HG03066 (cell line): Measurements from ENCODE around the gene ZNG1F.
"Not testable (repeated sequence)": the region's sequence is repeated elsewhere in the genome, so short reads cannot be mapped to it uniquely, and the experiment has no call there.

Experiments
- ATAC-seq: cut with Tn5 transposase; IDR thresholded peaks from one replicate; pipeline ENCODE4 v1.9.1; 2021; ENCODE audit warnings: low read depth; ENCODE audit not compliant: unreplicated experiment

ZNG1F gene

DNA sequence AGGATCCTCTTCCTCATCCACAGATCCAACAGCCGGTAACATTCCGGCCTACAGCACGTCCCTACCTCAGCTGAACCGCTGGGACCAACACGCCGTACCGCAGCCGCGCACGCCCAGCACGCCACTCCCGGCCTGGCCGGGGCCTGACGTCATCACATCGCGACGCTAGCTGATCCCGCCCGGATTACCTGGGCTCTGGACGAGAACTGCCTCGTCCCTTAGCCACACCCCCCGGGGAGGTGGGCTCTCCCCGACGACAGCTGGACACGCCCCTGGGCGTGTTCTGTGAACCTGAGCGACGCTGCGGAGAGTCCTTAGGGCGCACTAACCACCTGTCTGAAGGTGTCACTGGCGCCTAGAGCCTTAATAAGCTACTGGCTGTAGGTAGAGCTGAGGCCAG, at the start of gene ZNG1F:
Gene ZNG1F, minus strand, starts transcription at position 101 of the 400 bp plus-strand sequence. Its CDS starts 59 bp downstream, at position 42.
- not testable (repeated sequence) for ATAC-seq

DNA sequence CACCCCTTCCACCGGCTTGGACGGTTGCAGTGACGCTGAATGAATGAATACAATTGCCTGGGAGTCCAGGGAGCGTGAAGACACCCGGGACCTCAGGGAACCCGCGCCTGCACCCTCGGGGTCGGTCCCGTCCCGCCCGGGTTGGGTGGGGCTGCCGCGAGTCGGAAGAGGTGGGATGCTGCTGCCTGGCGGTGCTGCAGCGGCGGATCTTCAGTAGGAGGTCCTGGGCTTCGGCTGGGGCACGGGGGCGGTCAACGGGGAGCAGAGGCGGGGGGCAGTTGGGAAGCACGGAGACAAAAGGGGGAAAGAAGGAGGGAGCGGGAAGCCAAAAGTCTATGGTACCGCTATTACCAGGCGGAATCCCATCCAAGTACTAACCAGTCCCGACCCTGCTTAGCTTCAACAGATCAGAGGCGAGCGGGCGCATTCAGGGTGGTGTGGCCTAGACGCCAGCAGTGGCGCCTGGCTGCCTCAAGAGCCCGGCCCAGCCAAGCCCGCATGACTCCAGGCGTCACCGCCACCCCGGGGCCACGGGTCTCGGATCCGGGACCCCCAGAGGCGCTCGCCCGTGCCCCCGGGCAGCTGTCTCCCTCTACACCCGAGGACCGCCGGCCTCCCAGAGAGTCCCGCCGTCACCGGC, 48.1 kb upstream of the ZNG1F start:
- not testable (repeated sequence) for ATAC-seq

DNA sequence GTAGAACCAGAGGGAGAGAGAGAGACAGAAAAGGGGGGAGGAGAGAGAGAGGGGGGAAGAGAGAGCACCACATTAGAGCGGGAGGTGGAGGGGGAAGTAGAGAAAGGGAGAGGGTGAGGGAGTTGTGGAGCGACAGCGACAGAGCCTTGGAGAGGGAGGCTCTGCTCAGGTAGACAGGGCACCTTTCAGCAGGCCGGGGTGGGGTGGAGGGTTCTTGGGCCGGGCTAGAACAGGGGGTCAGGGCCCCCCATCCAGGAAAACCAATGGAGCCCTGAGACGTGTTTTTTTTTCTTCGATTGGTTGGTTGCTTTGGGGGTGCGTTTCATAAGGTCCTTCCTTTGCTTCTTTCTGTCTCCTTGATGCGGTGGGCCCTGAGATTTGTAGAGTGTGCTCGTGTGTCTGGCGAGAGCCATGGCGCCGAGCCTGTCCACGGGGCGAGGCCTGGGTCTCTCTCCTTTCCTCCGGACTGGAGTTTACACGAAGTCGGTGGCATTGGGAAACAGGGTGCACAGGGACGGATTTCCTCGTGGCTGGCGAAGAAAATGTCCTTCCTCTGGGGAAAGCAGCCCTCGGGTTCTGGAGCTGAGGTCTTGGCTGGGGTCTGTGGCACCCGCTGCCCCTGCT, 47.5 kb upstream of the ZNG1F start:
- ATAC-seq: not testable (repeated sequence)

DNA sequence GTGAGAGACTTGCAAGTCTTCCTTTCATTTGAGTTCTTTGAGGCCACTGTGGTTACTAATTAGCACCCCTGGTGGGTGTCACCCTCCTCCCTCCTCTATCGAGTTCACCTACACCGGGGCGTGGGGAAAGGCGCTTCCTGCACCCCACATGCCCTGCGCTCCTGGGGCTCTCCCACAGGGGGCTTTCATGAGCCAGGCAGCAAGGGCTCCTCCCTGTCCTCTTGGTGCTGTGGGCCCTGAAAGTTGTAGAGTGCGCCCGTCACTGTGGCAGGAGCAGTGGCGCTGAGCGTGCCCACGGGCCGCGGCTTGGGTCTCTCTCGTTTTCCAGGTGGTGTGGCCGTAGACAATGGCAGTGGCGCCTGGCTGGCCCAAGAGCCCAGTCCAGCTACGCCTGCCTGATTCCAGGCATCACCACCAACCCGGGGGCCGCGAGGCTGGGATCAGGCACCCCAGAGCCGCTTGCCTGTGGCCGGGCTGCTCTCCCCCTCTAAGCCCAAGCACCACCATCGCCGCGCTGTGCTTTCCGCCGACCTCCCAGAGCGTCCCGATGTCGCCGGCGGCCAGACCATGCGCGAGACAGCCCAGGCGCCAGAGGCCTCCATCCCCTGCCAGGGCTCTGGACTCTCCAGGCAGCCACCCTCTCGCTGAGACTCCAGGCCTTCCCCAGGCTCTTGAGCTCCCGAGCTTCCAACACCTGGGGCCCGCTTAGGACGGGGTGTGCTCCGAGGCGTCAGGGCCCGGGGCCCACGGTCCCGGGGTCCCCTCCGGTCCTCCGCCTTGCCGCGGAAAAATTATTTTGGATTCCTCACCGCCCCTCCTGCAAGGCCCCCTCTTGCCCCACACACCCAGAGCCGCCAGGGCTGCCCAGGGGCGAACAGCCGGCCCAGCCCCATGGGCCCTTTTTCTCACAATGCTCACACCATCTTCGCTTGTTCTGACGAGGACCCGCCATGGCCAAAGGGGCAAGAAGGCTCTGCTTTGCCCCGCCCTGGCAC, 46.0 kb upstream of the ZNG1F start:
- peak; percentile 100 for ATAC-seq

DNA sequence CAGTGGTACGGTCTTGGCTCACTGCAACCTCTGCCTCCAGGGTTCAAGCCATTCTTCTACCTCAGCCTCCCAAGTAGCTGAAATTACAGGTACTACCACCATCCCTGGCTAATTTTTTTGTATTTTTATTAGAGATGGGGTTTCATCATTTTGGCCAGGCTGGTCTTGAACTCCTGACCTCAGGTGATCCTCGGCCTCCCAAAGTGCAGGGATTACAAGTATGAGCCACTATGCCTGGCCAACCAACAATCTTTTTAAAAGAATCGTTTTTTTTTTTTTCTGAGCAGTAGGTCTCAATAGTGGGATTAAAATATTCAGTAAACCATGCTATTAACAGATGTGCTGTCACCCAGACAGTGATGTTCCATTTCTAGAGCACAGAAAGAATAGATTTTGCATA, 45.1 kb upstream of the ZNG1F start:
- ATAC-seq: not testable (repeated sequence)

DNA sequence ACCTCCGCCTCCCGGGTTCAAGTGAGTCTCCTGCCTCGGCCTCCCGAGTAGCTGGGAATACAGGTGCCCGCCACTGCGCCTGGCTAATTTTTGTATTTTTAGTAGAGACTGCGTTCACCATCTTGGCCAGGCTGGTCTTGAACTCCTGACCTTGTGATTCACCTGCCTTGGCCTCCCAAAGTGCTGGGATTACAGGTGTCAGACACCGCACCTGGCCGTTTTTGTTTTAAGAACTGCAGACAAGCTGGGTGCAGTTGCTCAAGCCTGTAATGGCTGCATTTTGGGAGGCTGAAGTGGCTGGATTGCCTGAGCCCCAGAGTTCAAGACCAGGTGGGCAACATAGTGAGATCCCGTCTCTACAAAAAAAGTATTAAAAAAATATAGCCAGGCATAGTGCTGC, 43.2 kb upstream of the ZNG1F start:
- not testable (repeated sequence) for ATAC-seq

DNA sequence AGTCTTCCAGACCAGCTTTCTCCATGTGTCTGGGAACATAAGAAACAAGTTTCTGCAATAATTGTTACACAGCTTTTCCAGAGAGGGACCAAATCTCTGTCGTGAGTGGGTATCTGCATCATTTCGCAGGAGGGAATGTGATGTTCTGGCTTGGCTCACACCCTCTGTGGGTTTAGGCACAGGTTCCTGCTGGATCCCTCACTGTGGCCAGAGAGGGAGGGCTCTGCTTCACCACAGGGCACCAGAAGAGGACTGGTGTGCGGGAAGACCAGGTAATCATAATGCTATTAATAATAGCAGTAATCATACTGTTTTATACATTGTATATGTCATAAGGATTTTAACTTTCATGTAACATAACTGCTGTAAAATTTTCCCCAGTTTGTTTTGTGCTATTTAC, 41.3 kb upstream of the ZNG1F start:
- ATAC-seq: not testable (repeated sequence)

DNA sequence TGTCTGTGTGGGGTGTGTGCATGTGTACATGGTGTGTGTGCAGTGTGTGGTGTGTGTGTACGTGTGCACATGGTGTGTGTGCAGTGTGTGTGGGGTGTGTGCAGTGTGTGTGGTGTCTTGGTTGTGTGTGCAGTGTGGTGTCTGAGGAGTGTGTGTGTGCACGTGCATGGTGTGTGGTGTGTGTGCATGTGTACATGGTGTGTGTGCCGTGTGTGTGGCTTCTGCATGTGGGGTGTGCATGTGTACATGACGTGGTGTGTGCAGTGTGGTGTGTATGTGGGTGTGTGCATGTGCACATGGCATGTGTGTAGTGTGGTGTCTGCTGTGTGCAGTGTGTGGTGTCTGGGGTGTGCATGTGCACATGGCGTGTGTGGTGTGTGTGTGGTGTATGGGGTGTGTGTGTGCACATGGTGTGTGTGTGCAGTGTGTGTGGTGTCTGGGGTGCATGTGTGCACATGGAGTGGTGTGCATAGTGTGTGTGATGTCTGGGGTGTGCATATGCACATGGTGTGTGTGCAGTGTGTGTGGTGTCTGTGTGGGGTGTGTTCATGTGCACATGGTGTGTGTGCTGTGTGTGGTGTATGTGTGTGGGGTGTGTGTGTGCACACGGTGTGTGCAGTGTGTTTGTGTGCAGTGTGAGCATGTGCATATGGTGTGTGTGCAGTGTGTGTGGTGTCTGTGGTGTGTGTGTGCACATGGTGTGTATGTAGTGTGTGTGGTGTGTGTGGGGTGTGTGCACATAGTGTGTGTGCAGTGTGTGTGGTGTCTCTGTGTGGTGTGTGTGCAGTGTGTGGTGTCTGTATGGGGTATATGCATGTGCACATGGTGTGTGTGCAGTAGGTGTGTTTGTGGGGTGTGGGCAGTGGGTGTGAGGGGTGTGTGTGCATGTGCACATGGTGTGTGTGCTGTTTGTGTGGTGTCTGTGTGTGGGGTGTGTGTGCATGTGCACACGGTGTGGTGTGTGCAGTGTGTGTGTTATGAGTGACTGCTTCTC, 40.6 kb upstream of the ZNG1F start:
- ATAC-seq: no peak

DNA sequence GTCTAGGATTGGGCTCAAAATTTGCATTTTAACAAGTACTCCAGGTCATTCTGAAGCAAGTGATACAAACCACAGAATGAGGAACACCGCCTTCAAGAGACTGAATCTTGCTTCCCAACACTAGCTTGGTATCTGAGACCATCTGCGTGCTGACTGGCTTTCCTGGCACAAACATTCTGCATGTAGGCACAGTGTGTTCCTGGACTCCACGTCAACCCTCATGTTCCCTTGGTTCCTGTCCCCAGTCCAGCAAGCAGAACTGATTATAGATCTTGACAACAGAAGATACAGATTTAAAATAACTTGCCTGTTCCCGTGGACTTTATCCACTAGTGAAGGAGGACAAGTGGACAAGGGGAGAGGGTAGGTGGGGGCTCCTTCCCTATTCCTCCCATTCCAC, 30.7 kb upstream of the ZNG1F start:
- not testable (repeated sequence) for ATAC-seq

DNA sequence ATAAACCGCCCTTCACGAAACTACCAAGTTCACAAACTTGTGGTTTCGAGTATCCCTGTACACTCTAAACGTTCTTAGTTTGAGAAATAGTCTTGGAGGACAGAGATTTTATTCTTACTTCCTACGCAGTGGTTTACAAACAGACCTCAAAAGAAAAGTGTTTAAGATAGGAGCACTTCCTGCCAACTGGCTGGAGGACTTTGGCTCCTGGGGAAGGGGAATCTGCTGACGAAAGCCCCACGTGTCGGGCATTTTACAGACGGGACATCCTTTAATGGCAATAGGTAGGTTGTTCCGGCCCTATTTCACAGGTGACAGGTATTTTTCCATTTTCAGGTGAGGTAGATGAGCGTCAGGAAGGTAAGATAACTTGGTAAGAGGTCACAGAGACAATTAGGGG, 678 bp downstream of the ZNG1F start:
- ATAC-seq: not testable (repeated sequence)

DNA sequence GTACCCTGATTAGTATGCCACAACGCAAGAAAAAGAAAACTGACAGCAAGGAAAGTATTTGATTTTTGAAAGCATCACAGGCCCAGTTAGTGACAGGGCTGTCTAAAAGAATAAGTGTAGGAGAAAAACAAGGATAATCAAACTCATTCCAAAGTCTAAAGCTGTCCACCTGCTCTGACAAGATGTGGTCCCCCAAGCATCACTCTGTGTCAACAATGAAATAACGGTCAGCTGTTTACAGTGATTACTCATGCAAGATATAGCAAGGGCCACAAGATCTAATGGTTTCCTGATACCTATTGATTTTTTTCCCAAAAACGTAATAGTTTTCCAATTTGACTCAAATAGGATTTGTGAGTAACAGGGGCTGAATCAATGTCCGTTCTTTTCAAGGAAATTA, 14.1 kb downstream of the ZNG1F start:
- not testable (repeated sequence) for ATAC-seq

DNA sequence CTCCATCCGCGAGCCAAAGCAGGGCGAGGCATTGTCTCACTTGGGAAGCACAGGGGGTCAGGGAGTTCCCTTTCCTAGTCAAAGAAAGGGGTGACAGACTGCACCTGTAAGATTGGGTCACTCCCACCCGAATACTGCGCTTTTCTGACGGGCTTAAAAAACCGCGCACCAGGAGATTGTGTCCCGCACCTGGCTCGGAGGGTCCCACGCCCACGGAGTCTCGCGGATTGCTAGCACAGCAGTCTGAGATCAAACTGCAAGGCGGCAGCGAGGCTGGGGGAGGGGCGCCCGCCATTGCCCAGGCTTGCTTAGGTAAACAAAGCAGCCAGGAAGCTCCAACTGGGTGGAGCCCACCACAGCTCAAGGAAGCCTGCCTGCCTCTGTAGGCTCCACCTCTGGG, 39.0 kb downstream of the ZNG1F start:
- not testable (repeated sequence) for ATAC-seq

DNA sequence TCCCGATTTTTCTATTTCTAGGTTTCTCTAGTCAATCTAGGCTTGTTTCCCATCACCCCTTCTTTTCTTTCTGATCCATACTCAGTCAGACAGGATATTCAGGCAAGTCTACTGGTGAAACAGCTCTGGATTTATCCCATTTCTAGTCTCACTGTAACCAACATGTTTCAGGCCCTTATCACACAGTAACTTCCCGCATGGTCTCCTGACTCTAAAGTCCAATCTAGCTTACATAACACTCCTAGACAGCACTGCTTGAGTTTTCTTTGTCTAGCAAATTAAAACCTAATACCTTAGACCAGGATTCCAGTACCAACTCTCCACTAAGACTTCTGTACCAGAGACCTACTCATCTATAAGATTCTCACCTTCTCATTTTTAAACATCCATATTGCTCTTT, 47.2 kb downstream of the ZNG1F start:
- not testable (repeated sequence) for ATAC-seq

DNA sequence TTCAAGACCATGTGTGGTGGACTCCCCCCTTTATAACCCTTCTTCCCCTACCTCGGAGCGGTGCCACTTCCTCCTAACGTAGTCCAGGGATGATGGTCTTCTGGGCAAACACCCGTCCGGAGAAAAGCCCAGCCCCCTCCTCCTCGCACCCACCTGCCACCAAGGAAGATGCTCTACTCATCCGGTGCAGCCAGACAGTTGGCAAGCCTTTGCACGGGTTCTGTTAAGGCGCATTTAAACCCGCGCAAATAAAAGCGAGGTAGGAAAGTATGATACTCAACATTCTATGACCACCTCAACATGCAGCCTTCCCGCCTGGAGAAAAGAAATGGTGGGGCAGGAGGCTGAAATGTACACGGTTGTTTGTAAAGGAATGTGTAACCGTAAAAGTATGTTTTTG, 60.5 kb downstream of the ZNG1F start, which contains the start of gene FOXD4L6:
Gene FOXD4L6, minus strand, starts transcription at position 101 of the 400 bp plus-strand sequence. CDS start 298 bp downstream, outside the sequence.
- not testable (repeated sequence) for ATAC-seq

DNA sequence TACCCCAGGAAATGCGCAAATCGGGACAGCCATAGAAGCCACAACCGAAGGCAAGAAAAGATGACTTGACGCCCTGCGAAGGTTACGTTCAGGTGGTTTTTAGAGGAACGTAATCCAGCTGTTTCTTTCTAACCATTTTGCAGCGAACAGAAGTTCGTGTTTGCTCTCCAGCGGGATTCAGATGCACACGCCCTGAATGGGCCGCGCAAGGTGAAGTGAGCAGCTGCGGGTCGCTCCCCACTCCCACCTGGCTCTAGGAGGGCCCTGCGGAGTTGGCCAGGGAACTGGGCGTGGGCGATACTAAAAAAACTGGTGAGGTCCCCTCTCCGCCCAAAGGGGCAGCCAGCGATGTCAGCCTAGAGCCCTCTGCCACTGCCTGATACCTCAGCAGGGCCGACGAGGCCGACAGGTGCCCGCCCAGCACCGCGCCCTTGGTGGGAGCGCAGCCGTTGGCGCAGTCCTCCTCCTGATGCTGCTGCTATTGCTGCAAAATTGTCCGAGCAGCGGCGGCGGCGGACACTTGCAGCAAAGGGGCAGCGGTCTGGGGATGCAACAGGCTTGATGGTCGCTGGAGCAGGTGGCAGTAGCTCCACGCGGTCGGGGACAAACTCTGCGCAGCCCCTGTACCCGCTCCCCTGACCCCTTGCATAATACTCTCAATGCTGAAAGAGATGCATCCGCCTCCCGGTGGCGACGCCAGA, 62.2 kb downstream of the ZNG1F start:
- not testable (repeated sequence) for ATAC-seq

DNA sequence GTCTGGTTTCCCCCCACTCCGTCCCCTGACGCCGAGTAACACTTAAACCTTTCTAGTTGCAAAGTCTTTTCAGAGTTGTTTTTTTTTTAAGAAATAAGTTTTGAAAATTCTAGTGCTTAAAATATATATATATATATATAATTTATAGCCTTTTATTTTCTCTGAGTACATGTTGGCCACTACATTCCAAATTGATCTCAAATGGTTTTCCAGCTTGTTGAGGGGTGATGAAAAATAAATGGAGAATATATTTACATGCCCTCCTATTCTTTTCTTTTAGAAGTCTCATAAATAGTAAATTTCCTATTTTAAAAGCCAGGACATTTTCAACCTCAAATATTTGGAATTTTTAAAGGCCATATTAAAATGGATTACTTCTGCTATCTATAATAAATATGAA, 63.2 kb downstream of the ZNG1F start:
- ATAC-seq: not testable (repeated sequence)

DNA sequence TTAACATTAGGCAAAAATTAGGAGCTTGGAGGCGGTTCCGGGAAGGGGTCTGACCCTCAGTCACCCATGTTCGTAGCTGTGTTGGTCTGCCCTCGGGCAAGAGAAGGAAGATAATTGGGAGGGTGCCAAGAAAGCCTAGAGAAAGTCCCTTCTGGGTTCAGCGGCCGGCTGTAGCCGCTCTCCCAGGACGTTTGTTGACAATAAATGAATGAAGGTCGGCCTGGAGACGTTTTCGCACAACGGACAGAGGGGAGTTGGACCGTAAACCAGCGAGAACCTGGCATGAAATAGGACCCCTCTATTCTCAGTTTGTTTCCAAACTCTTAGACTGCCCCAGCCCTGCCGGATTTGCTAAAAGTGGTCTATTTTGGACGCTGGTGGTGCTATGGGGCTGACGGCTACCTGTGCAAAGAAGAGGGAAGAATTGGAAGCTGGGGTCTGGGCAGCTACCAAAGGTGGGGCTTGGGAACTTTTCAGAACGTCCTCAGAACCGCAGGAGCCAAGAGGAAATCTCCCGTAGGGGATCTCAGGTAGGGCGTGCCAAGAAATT, 63.9 kb downstream of the ZNG1F start:
- not testable (repeated sequence) for ATAC-seq

DNA sequence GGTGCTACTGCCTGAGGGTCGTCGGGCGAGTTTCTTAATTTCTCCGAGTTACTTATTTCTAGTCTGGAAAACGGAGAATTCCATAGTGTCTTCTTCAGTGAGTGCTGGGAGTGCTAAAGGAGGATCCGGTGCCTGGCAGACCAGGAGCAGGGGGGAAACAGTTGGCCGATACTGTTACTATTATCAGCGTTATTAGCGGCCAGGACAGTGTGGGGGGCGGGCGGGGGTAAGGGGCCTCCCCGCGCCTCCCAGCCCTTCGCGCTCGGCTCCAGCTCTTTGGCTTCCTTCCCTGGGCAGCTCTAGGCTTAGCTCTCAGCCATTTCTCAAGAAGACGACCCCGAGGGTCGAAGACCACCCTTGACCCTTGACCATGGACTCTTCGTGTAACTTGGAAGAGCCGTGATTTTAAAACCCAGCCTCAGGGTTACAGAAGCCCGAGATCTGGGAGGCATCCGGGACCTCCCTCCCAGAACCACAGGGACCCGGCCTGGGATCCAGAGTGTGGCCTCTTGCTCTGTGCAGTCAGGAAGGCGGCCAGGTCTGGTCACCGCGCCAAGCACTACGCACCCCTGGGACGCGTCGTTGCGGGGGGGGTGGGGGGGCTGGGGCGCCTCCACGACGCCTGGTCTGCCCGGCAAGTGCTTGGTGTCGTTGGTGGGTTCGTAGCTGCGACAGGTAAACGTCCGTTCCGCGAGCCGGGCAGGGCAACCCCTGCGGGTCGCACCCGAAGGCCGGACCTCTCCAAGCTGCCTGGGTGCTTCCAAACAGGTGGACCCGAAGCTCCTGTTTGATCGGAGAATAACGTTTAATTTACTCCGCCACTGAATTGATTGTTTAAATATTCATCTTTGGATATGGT, 64.6 kb downstream of the ZNG1F start:
- ATAC-seq: not testable (repeated sequence)
